HUES48 (cell line): ENCODE data around the gene SLC9A6.

Experiments
- H3K27ac ChIP-seq: one replicate; pipeline ENCODE4 v1.7.0; 2013; ENCODE audit warnings: low read depth, low read length, inconsistent platforms
- H3K27me3 ChIP-seq: 2 replicates; pipeline ENCODE4 v1.6.1; 2013; ENCODE audit warnings: mild to moderate bottlenecking, low read length; ENCODE audit not compliant: control insufficient read depth, insufficient read depth
- H3K36me3 ChIP-seq: 2 replicates; pipeline ENCODE4 v1.6.1; 2013; ENCODE audit warnings: low read length; ENCODE audit not compliant: control insufficient read depth, insufficient read depth
- H3K4me1 ChIP-seq: 2 replicates; pipeline ENCODE4 v1.6.1; 2013; ENCODE audit warnings: mild to moderate bottlenecking, low read length; ENCODE audit not compliant: control insufficient read depth, insufficient read depth
- H3K4me3 ChIP-seq: 2 replicates; pipeline ENCODE4 v1.5.1; 2013; ENCODE audit warnings: mild to moderate bottlenecking, low read depth, low read length
- H3K9ac ChIP-seq: 2 replicates; pipeline ENCODE4 v1.6.1; 2013; ENCODE audit warnings: mild to moderate bottlenecking, low read depth, low read length, moderate library complexity
- H3K9me3 ChIP-seq: 2 replicates; pipeline ENCODE4 v1.6.1; 2013; ENCODE audit warnings: low read length; ENCODE audit not compliant: control insufficient read depth, insufficient read depth

Gene SLC9A6

GRCh38 chrX:135982860-135983259, 2.4 kb upstream of the SLC9A6 start:
- Histone ChIP-seq H3K4me3 (no peak overlapping the region), H3K27ac (no peak overlapping the region)

GRCh38 chrX:135984256-135984655, 979 bp upstream of the SLC9A6 start:
- H3K27me3 ChIP-seq = no peaks in the 10 kb centered on the region; the same call in 1 of the 2 replicates
- no peaks in the 10 kb centered on the region for H3K36me3 ChIP-seq
- H3K4me1 ChIP-seq = peaks cover 17% of the 10 kb centered on the region; the same call in 1 of the 2 replicates
- H3K27ac ChIP-seq = no peak overlapping the region
- no peak overlapping the region for H3K9ac ChIP-seq
- no peaks in the 10 kb centered on the region for H3K9me3 ChIP-seq
- peak overlapping the region; percentile 96 for H3K4me3 ChIP-seq

More at GRCh38 chrX:135982860-135983259, 2.4 kb upstream of the SLC9A6 start:
- Histone ChIP-seq H3K36me3 (no peaks in the 10 kb centered on the region), H3K9me3 (no peaks in the 10 kb centered on the region), H3K27me3 (no peaks in the 10 kb centered on the region; the same call in 1 of the 2 replicates), H3K4me1 (peaks cover 17% of the 10 kb centered on the region; the same call in 1 of the 2 replicates), H3K9ac (no peak overlapping the region)

GRCh38 chrX:135984791-135985156, 461 bp upstream of the SLC9A6 start:
- Histone ChIP-seq H3K4me1 (peaks cover 17% of the 10 kb centered on the region; the same call in 1 of the 2 replicates), H3K27me3 (no peaks in the 10 kb centered on the region; the same call in 1 of the 2 replicates), H3K4me3 (peak overlapping the region; percentile 96), H3K9ac (peak overlapping the region; percentile 65), H3K27ac (no peak overlapping the region), H3K36me3 (no peaks in the 10 kb centered on the region), H3K9me3 (no peaks in the 10 kb centered on the region)

GRCh38 chrX:135985973-135986310, 707 bp downstream of the SLC9A6 start:
- no peaks in the 10 kb centered on the region for H3K36me3 ChIP-seq
- no peaks in the 10 kb centered on the region for H3K9me3 ChIP-seq
- no peak overlapping the region for H3K27ac ChIP-seq
- peak overlapping the region; percentile 96 for H3K4me3 ChIP-seq
- peak overlapping the region; percentile 69; the same call in 1 of the 2 replicates for H3K9ac ChIP-seq
- no peaks in the 10 kb centered on the region; the same call in 1 of the 2 replicates for H3K27me3 ChIP-seq
- peaks cover 17% of the 10 kb centered on the region; the same call in 1 of the 2 replicates for H3K4me1 ChIP-seq

GRCh38 chrX:135988245-135988644, 3.0 kb downstream of the SLC9A6 start:
- Histone ChIP-seq H3K9ac (no peak overlapping the region), H3K36me3 (no peaks in the 10 kb centered on the region), H3K27me3 (no peaks in the 10 kb centered on the region), H3K4me1 (peaks cover 17% of the 10 kb centered on the region; the same call in 1 of the 2 replicates), H3K4me3 (no peak overlapping the region), H3K9me3 (no peaks in the 10 kb centered on the region), H3K27ac (no peak overlapping the region)

DNA sequence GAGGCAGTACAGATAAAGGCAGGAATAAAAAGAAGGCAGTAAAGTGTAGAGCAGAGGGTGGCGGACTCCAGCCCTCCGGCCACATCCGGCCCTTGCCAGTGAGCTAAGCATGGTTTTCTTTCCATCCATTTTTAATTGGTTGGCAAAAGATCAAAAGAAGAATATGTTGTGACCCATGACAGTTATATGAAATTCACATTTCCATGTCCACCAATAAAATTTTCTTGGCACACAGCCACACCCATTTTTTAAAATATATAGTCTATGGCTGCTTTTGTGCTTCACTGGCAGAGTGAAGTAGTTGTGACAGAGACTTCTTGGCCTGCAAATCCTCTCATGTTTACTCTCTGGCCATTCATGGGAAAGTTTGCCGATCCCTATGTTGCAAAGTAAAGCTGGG, 29.8 kb downstream of the SLC9A6 start:
- Histone ChIP-seq H3K9ac (no peak overlapping the region), H3K27ac (no peak overlapping the region), H3K4me3 (no peak overlapping the region), H3K9me3 (no peaks in the 10 kb centered on the region), H3K4me1 (no peaks in the 10 kb centered on the region), H3K36me3 (peaks cover 67% of the 10 kb centered on the region), H3K27me3 (no peaks in the 10 kb centered on the region)

- Histone ChIP-seq H3K36me3 (peaks cover 80% of the 10 kb centered on the region), H3K27ac (no peak overlapping the region), H3K9ac (no peak overlapping the region), H3K27me3 (no peaks in the 10 kb centered on the region), H3K4me3 (no peak overlapping the region), H3K4me1 (no peaks in the 10 kb centered on the region), H3K9me3 (no peaks in the 10 kb centered on the region)
Observed at GRCh38 chrX:136016881-136017280, 31.6 kb downstream of the SLC9A6 start.

DNA sequence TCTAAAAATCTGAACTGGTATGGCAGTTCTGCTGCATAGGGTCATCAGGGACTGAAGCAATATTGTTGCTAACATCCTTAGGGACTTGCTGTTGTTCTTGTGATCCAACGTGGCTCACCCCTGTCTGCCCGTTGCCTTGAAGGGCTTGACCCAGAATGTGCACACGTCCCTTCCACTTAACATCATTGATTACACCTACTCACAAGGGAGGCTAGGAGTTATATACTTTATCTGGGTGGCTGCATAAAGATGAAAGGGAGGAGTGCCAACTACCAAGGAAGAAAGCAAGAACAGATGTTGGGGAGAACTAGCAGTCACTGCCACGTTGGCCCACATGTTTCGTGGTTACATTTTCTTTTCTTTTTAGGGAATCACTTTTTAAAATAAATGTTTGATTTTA, 34.0 kb downstream of the SLC9A6 start:
- H3K9ac ChIP-seq = no peak overlapping the region
- no peaks in the 10 kb centered on the region for H3K27me3 ChIP-seq
- no peaks in the 10 kb centered on the region for H3K9me3 ChIP-seq
- H3K27ac ChIP-seq = no peak overlapping the region
- no peaks in the 10 kb centered on the region for H3K4me1 ChIP-seq
- H3K36me3 ChIP-seq = peaks cover 71% of the 10 kb centered on the region
- no peak overlapping the region for H3K4me3 ChIP-seq

- Histone ChIP-seq H3K9ac (no peak overlapping the region), H3K9me3 (no peaks in the 10 kb centered on the region), H3K4me3 (no peak overlapping the region), H3K27ac (no peak overlapping the region), H3K4me1 (no peaks in the 10 kb centered on the region), H3K27me3 (no peaks in the 10 kb centered on the region), H3K36me3 (peaks cover 71% of the 10 kb centered on the region)
Observed at GRCh38 chrX:136021160-136021559, 35.9 kb downstream of the SLC9A6 start.

DNA sequence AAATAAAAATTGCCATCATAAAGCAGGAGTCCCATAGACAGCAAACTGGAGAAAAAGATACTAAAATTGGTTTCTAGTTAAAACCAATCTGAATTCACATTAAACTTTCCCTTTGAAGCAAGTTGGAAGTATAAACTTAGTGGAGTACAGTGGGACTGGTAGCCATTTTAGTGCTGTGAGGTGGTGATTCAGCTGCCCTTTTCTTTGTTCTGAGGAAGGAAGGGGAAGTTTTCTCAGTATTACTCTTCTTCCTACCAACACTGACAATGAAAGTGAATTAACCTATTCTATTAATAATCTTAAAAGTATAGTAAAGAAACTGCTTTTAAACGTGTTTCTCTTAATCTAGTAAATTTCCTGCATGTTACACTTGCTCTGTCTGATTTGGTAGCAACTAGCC, 36.7 kb downstream of the SLC9A6 start:
- Histone ChIP-seq H3K9ac (no peak overlapping the region), H3K27ac (no peak overlapping the region), H3K9me3 (no peaks in the 10 kb centered on the region), H3K4me1 (no peaks in the 10 kb centered on the region), H3K27me3 (no peaks in the 10 kb centered on the region), H3K4me3 (no peak overlapping the region), H3K36me3 (peaks cover 66% of the 10 kb centered on the region)

GRCh38 chrX:136025091-136025490, 39.9 kb downstream of the SLC9A6 start:
- Histone ChIP-seq H3K9ac (no peak overlapping the region), H3K4me1 (no peaks in the 10 kb centered on the region), H3K27ac (no peak overlapping the region), H3K36me3 (peaks cover 45% of the 10 kb centered on the region), H3K4me3 (no peak overlapping the region), H3K27me3 (no peaks in the 10 kb centered on the region), H3K9me3 (no peaks in the 10 kb centered on the region)
